PFSK-1 (cell line): ENCODE results near the gene MYL3.

ENCODE experiments used
- POLR2AphosphoS5 ChIP-seq: IDR thresholded peaks from 2 replicates; pipeline ENCODE4 v1.6.1; 2012; ENCODE audit warnings: low read depth, mild to moderate bottlenecking, control low read depth, low read length, moderate library complexity
- SIN3A ChIP-seq: IDR thresholded peaks from 2 replicates; pipeline ENCODE4 v1.6.1; 2012; ENCODE audit warnings: mild to moderate bottlenecking, low read length, moderate library complexity, borderline replicate concordance; ENCODE audit not compliant: insufficient read depth
- TF ChIP-seq, protein P1 (sequence below), 2 experiments: IDR thresholded peaks; 2 replicates each; pipeline versions ENCODE4 v1.6.1 to v1.8.0; 2011 to 2012; ENCODE audit warnings: low read depth in 2 of 2, low read length in 2 of 2, control low read depth in 1 of 2, inconsistent platforms in 1 of 2, mild to moderate bottlenecking in 1 of 2, moderate library complexity in 1 of 2; ENCODE audit not compliant: insufficient read depth in 1 of 2

DNA sequence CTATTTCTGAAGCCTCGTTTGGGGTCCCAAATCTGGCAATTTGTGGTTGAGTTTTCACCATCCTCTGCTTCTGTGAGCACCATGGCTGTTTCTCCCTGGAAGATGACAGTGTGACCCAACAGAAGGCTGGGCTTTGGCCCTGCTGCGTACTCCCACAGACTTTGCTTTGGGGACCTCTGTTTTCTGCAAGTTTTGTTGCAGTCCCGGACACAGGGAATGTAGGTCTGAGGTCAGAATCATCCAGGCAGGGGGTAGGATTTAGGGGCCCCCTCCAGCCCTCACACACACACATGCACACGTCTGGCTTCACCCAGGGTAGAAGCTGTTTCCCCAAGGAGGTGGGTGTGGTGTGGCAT, 20.6 kb upstream of the MYL3 start:
- no peak for TF ChIP-seq POLR2AphosphoS5
- TF ChIP-seq SIN3A = no peak
- TF ChIP-seq, protein P1, sequence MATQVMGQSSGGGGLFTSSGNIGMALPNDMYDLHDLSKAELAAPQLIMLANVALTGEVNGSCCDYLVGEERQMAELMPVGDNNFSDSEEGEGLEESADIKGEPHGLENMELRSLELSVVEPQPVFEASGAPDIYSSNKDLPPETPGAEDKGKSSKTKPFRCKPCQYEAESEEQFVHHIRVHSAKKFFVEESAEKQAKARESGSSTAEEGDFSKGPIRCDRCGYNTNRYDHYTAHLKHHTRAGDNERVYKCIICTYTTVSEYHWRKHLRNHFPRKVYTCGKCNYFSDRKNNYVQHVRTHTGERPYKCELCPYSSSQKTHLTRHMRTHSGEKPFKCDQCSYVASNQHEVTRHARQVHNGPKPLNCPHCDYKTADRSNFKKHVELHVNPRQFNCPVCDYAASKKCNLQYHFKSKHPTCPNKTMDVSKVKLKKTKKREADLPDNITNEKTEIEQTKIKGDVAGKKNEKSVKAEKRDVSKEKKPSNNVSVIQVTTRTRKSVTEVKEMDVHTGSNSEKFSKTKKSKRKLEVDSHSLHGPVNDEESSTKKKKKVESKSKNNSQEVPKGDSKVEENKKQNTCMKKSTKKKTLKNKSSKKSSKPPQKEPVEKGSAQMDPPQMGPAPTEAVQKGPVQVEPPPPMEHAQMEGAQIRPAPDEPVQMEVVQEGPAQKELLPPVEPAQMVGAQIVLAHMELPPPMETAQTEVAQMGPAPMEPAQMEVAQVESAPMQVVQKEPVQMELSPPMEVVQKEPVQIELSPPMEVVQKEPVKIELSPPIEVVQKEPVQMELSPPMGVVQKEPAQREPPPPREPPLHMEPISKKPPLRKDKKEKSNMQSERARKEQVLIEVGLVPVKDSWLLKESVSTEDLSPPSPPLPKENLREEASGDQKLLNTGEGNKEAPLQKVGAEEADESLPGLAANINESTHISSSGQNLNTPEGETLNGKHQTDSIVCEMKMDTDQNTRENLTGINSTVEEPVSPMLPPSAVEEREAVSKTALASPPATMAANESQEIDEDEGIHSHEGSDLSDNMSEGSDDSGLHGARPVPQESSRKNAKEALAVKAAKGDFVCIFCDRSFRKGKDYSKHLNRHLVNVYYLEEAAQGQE (IDR thresholded peaks at IDR 0.05; ENCODE audit: insufficient read depth in 1 of 2, low read depth in 2 of 2, low read length in 2 of 2) = no peak
